Endothelial cell of umbilical vein (primary cell): ENCODE measurements around the gene GRAMD1B. TPM values are rescaled to one million over a fixed set of nuclear protein-coding genes. Genes with fewer than 3 reads are reported as not detected.

ENCODE experiments used
- BruUV-seq: library from RNA; stranded (reverse); fragments of 400-500 nt; replicated peaks from 2 replicates; lab custom pipeline; 2021; lab: Mats Ljungman, UMichigan
- CTCF ChIA-PET: fragments of 300-600, 350-600 bp; sonication (Branson Sonifier 250); formaldehyde crosslinking; loops from one replicate; lab custom pipeline; 2021; ENCODE audit warnings: antibody characterized with exemption, inconsistent platforms; lab: Charles Lee
- POLR2A ChIA-PET: fragments of 300-600, 350-600 bp; sonication (Branson Sonifier 250); formaldehyde crosslinking; loops from one replicate; lab custom pipeline; 2021; ENCODE audit warnings: antibody characterized with exemption, inconsistent platforms; lab: Charles Lee
- DNase-seq: peaks from one replicate; pipeline ENCODE4 v3.0.0-alpha.2; 2011; ENCODE audit warnings: low read depth, low spot score
- FAIRE-seq: peaks from 2 replicates; lab custom pipeline; 2011; peaks lifted over from hg19 to GRCh38; lab: Jason Lieb, UNC
- H2AFZ ChIP-seq: 2 replicates; pipeline ENCODE4 v1.6.0; 2012; ENCODE audit warnings: low read depth, low read length, control low read depth, inconsistent platforms
- H3K27ac ChIP-seq: 2 replicates; pipeline ENCODE4 v1.5.1; 2011; ENCODE audit warnings: low read depth, mild to moderate bottlenecking, control low read depth, low read length, moderate library complexity; ENCODE audit not compliant: insufficient read depth
- H3K27me3 ChIP-seq, 2 experiments: 2 replicates each; pipeline versions ENCODE4 v1.6.0 to v1.6.1; 2011; ENCODE audit warnings: low read length in 2 of 2, mixed read lengths in 1 of 2; ENCODE audit not compliant: control insufficient read depth in 2 of 2, insufficient read depth in 2 of 2
- H3K36me3 ChIP-seq, 2 experiments: 2 replicates in 1 of 2; 3 replicates in 1 of 2; pipeline ENCODE4 v1.5.1; 2011; ENCODE audit warnings: low read length in 2 of 2, mild to moderate bottlenecking in 1 of 2, moderate library complexity in 1 of 2; ENCODE audit not compliant: control insufficient read depth in 2 of 2, insufficient read depth in 2 of 2; ENCODE audit errors: extremely low read depth in 1 of 2
- H3K4me1 ChIP-seq: 3 replicates; pipeline ENCODE4 v1.5.1; 2011; ENCODE audit warnings: mild to moderate bottlenecking, low read length; ENCODE audit not compliant: control insufficient read depth, insufficient read depth; ENCODE audit errors: extremely low read depth
- H3K4me2 ChIP-seq: 2 replicates; pipeline ENCODE4 v1.6.1; 2011; ENCODE audit warnings: low read length, control low read depth, mixed read lengths; ENCODE audit not compliant: insufficient read depth
- H3K4me3 ChIP-seq, 3 experiments: fragments of 200-600 bp in 1 of 3; sonication (generic), shearing (Covaris generic) in 1 of 3; replicated peaks in 1 of 3; 2 replicates each; pipeline ENCODE4 v1.5.1; 2011 to 2016; ENCODE audit warnings: control low read depth in 3 of 3, low read length in 3 of 3, mild to moderate bottlenecking in 2 of 3, inconsistent platforms in 1 of 3, low read depth in 1 of 3, moderate library complexity in 1 of 3; ENCODE audit not compliant: insufficient read depth in 1 of 3
- H3K79me2 ChIP-seq: 2 replicates; pipeline ENCODE4 v1.6.0; 2012; ENCODE audit warnings: low read length, inconsistent platforms; ENCODE audit not compliant: control insufficient read depth, insufficient read depth
- H3K9ac ChIP-seq: replicated peaks from 2 replicates; pipeline ENCODE3; 2011; ENCODE audit warnings: low read length, control low read depth; ENCODE audit not compliant: insufficient read depth; ENCODE audit errors: extremely low read depth
- H3K9me1 ChIP-seq: replicated peaks from 3 replicates; pipeline ENCODE4 v1.6.0; 2011; ENCODE audit warnings: mild to moderate bottlenecking, low read length; ENCODE audit not compliant: control insufficient read depth, insufficient read depth; ENCODE audit errors: extremely low read depth
- H3K9me3 ChIP-seq: replicated peaks from 2 replicates; pipeline ENCODE4 v1.5.1; 2012; ENCODE audit warnings: low read length, inconsistent platforms; ENCODE audit not compliant: control insufficient read depth, insufficient read depth
- H4K20me1 ChIP-seq: replicated peaks from 2 replicates; pipeline ENCODE3; 2011; ENCODE audit warnings: mild to moderate bottlenecking, low read length; ENCODE audit not compliant: control insufficient read depth, insufficient read depth; ENCODE audit errors: extremely low read depth
- EZH2 ChIP-seq: IDR thresholded peaks from 2 replicates; pipeline ENCODE4 v1.6.1; 2012; ENCODE audit warnings: borderline replicate concordance, low read depth, mild to moderate bottlenecking, moderate library complexity, low read length, inconsistent platforms; ENCODE audit not compliant: severe bottlenecking
- FOS ChIP-seq: IDR thresholded peaks from 2 replicates; pipeline ENCODE4 v1.6.1; 2011; ENCODE audit warnings: mild to moderate bottlenecking, low read length, moderate library complexity, borderline replicate concordance; ENCODE audit not compliant: insufficient read depth
- GATA2 ChIP-seq: IDR thresholded peaks from 2 replicates; pipeline ENCODE4 v1.7.0; 2011; ENCODE audit warnings: low read depth, mild to moderate bottlenecking, moderate library complexity, mixed read lengths, low read length; ENCODE audit not compliant: insufficient read length, insufficient read depth
- JUN ChIP-seq: IDR thresholded peaks from 2 replicates; pipeline ENCODE4 v1.6.1; 2011; ENCODE audit warnings: borderline replicate concordance, low read depth; ENCODE audit not compliant: insufficient read length, insufficient read depth
- MYC ChIP-seq: IDR thresholded peaks from one replicate; pipeline ENCODE4 v1.6.1; 2011; ENCODE audit warnings: mild to moderate bottlenecking, low read depth, low read length
- POLR2AphosphoS5 ChIP-seq: IDR thresholded peaks from 2 replicates; pipeline ENCODE4 v1.6.1; 2012; ENCODE audit warnings: low read depth, mild to moderate bottlenecking, control low read depth, low read length, moderate library complexity; ENCODE audit not compliant: insufficient read depth
- dilution Hi-C: fragments of 300-500 bp; cut with MboI; formaldehyde crosslinking; loops from one replicate; pipeline ENCODE4 v1.15.0; 2019; ENCODE audit warnings: low sequenced_read_pairs; ENCODE audit not compliant: extremely low pct_ligation_motif_present
- intact Hi-C: fragments of 100-400 bp; cut with micrococcal nuclease; formaldehyde crosslinking; loops from one replicate; pipeline ENCODE4 v1.10.0; 2022
- polyA plus RNA-seq, 4 experiments: library from polyadenylated mRNA; depleted of rRNA in 3 of 4; stranded (reverse) in 3 of 4; unstranded in 1 of 4; fragments of >200 nt; gene quantifications; 2 replicates each; pipeline versions ENCODE4 v1.2.1 to v1.2.3, GENCODE V29; 2011 to 2012; ENCODE audit warnings: missing spikeins in 1 of 4
- total RNA-seq: library from RNA; stranded (reverse); gene quantifications from 2 replicates; pipeline ENCODE4 v1.2.3, GENCODE V29; 2021
- TF ChIP-seq, protein P1 (sequence below), 2 donors: IDR thresholded peaks; 1 replicate in 1 of 2; 2 replicates in 1 of 2; pipeline ENCODE4 v1.5.1; 2011; ENCODE audit warnings: low read length in 2 of 2, mild to moderate bottlenecking in 2 of 2, moderate library complexity in 2 of 2, control low read depth in 1 of 2, inconsistent platforms in 1 of 2, low read depth in 1 of 2; ENCODE audit not compliant: insufficient read depth in 1 of 2; ENCODE audit errors: extremely low read depth in 1 of 2

Gene GRAMD1B
- total and polyA plus RNA-seq, 2 donors (not counting 3 experiments of a cell fraction or from before 2014, with no cell fraction given) = 5.1 to 11.1 TPM

GRCh38 chr11:123641495-123641840, 211.4 kb downstream of the GRAMD1B start:
- Histone ChIP-seq H3K4me1 (no peaks in the 10 kb centered on the region), H3K9me3 (no peaks in the 10 kb centered on the region), H3K27ac (no peak overlapping the region), H3K4me2 (no peak overlapping the region), H2AFZ (no peak overlapping the region), H3K27me3 (no peaks in the 10 kb centered on the region), H3K9me1 (no peaks in the 10 kb centered on the region), H3K36me3 (no peaks in the 10 kb centered on the region), H4K20me1 (no peaks in the 10 kb centered on the region), H3K79me2 (no peaks in the 10 kb centered on the region), H3K9ac (no peak overlapping the region), H3K4me3 (no peak overlapping the region)
- dilution Hi-C loops = no loop called here
- TF ChIP-seq FOS (no peak), POLR2AphosphoS5 (no peak), MYC (no peak), EZH2 (no peak)
- TF ChIP-seq, protein P1, sequence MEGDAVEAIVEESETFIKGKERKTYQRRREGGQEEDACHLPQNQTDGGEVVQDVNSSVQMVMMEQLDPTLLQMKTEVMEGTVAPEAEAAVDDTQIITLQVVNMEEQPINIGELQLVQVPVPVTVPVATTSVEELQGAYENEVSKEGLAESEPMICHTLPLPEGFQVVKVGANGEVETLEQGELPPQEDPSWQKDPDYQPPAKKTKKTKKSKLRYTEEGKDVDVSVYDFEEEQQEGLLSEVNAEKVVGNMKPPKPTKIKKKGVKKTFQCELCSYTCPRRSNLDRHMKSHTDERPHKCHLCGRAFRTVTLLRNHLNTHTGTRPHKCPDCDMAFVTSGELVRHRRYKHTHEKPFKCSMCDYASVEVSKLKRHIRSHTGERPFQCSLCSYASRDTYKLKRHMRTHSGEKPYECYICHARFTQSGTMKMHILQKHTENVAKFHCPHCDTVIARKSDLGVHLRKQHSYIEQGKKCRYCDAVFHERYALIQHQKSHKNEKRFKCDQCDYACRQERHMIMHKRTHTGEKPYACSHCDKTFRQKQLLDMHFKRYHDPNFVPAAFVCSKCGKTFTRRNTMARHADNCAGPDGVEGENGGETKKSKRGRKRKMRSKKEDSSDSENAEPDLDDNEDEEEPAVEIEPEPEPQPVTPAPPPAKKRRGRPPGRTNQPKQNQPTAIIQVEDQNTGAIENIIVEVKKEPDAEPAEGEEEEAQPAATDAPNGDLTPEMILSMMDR (IDR thresholded peaks at IDR 0.05; ENCODE audit: extremely low read depth in 1 of 2, insufficient read depth in 1 of 2, low read depth in 1 of 2, low read length in 2 of 2) = no peak
- ChIA-PET POLR2A (no interaction called here), CTCF (interaction anchor here (0.6 to 10.3 kb wide), 7 partner anchors 11 to 79 kb away, joined by 3 to 302 read pairs (median 13); partner anchors contain the start of gene SCN3B)
- no peak for FAIRE-seq
- BruUV-seq = no TSS peak
- intact Hi-C loops = loop anchor here (1.0 kb wide), 4 partner anchors 61 to 554 kb away; no protein-coding TSS in a partner anchor
- no peak for DNase-seq

DNA sequence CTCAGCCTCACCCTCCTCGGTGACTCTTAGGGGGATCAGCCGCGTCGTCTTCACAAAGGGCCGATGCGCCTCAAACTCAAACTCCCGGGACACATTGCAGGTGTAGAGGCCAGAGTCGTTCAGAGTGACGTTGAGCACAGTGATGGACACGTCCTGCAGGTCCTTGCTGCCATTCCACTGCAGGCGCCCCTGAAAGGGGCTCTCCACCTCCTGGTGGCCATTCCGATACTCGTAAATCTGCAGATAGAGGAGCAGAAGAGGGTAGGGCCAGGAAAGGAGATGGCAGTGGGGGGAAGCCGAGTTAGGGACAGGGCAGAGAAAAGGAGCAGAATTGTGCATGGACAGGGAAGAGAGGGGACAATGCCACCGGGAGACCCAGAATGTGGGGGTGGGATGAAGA, 212.4 kb downstream of the GRAMD1B start:
- no peak for DNase-seq
- no peaks in the 10 kb centered on the region for H3K9me3 ChIP-seq
- ChIA-PET CTCF (interaction anchor here (1.5 to 10.3 kb wide), 4 partner anchors 10 to 66 kb away, joined by 13 to 302 read pairs (median 19); partner anchors contain the start of gene SCN3B), POLR2A (no interaction called here)
- H3K79me2 ChIP-seq = no peaks in the 10 kb centered on the region
- H3K4me2 ChIP-seq = no peak overlapping the region
- H4K20me1 ChIP-seq = no peaks in the 10 kb centered on the region
- BruUV-seq = no TSS peak
- dilution Hi-C loops = no loop called here
- intact Hi-C loops = no loop called here
- H3K9ac ChIP-seq = no peak overlapping the region
- no peak for FAIRE-seq
- no peak overlapping the region for H2AFZ ChIP-seq
- H3K27ac ChIP-seq = no peak overlapping the region
- no peaks in the 10 kb centered on the region for H3K9me1 ChIP-seq
- no peak for TF ChIP-seq MYC
- no peak for TF ChIP-seq GATA2
- TF ChIP-seq, protein P1 (IDR thresholded peaks at IDR 0.05; ENCODE audit: extremely low read depth in 1 of 2, insufficient read depth in 1 of 2, low read depth in 1 of 2, low read length in 2 of 2) = no peak
- no peak for TF ChIP-seq JUN
- no peak for TF ChIP-seq EZH2
- no peaks in the 10 kb centered on the region for H3K4me1 ChIP-seq
- H3K27me3 ChIP-seq = no peaks in the 10 kb centered on the region
- H3K36me3 ChIP-seq = no peaks in the 10 kb centered on the region
- no peak overlapping the region for H3K4me3 ChIP-seq
